ENCODE measurements around the gene PAM.

Gene PAM

GRCh38 chr5:103019804-103020203, 264.7 kb downstream of the PAM start:
- H3K4me3 ChIP-seq (ENCODE audit: low read depth, low read length): no peak overlapping the region
- no peak for TF ChIP-seq CTCF (IDR thresholded peaks at IDR 0.05; ENCODE audit: borderline replicate concordance, insufficient read depth, low read depth, low read length)

- no peak for TF ChIP-seq CTCF (IDR thresholded peaks at IDR 0.05; ENCODE audit: borderline replicate concordance, insufficient read depth, low read depth, low read length)
- H3K4me3 ChIP-seq (ENCODE audit: low read depth, low read length): no peak overlapping the region
Observed at GRCh38 chr5:103021314-103021713, 266.2 kb downstream of the PAM start.

- H3K4me3 ChIP-seq (ENCODE audit: low read depth, low read length): no peak overlapping the region
- no peak for TF ChIP-seq CTCF (IDR thresholded peaks at IDR 0.05; ENCODE audit: borderline replicate concordance, insufficient read depth, low read depth, low read length)
Observed at GRCh38 chr5:103027267-103027666, 272.2 kb downstream of the PAM start.

GRCh38 chr5:103031607-103032006, 276.5 kb downstream of the PAM start:
- no peak overlapping the region for H3K4me3 ChIP-seq (ENCODE audit: low read depth, low read length)
- 0 out of 2 replicates have a peak, but pooled peaks have one; percentile 12 for TF ChIP-seq CTCF (IDR thresholded peaks at IDR 0.05; ENCODE audit: borderline replicate concordance, insufficient read depth, low read depth, low read length)

- H3K4me3 ChIP-seq (ENCODE audit: low read depth, low read length): no peak overlapping the region
- no peak for TF ChIP-seq CTCF (IDR thresholded peaks at IDR 0.05; ENCODE audit: borderline replicate concordance, insufficient read depth, low read depth, low read length)
Observed at GRCh38 chr5:103033696-103034095, 278.6 kb downstream of the PAM start.

GRCh38 chr5:103034662-103035392, 279.7 kb downstream of the PAM start:
- TF ChIP-seq CTCF (IDR thresholded peaks at IDR 0.05; ENCODE audit: borderline replicate concordance, insufficient read depth, low read depth, low read length): no peak
- no peak overlapping the region for H3K4me3 ChIP-seq (ENCODE audit: low read depth, low read length)

- no peak for TF ChIP-seq CTCF (IDR thresholded peaks at IDR 0.05; ENCODE audit: borderline replicate concordance, insufficient read depth, low read depth, low read length)
- no peak overlapping the region for H3K4me3 ChIP-seq (ENCODE audit: low read depth, low read length)
Observed at GRCh38 chr5:103035701-103036100, 280.6 kb downstream of the PAM start.

Measured in GM12875 (cell line).